H1 (cell line): ENCODE results near the gene GP5. TPM values are rescaled to one million over a fixed set of nuclear protein-coding genes. Genes with fewer than 3 reads are reported as not detected.

ENCODE experiments used
- CTCF ChIA-PET: fragments of 300-600 bp; sonication (Branson Sonifier 250); formaldehyde crosslinking; loops from one replicate; lab custom pipeline; 2021; ENCODE audit not compliant: partially characterized antibody; lab: Charles Lee
- POLR2A ChIA-PET: fragments of 300-600 bp; sonication (Branson Sonifier 250); formaldehyde crosslinking; loops from one replicate; lab custom pipeline; 2021; ENCODE audit warnings: inconsistent platforms; ENCODE audit not compliant: partially characterized antibody; lab: Charles Lee
- DNase-seq, 2 experiments: peaks; one replicate each; pipeline versions ENCODE4 v3.0.0 to v3.0.0-alpha.2; 2010 to 2022; ENCODE audit warnings: low spot score in 2 of 2, low read depth in 1 of 2, mixed read lengths in 1 of 2
- FAIRE-seq: peaks from 2 replicates; lab custom pipeline; 2011; peaks lifted over from hg19 to GRCh38; lab: Jason Lieb, UNC
- H2AFZ ChIP-seq: 2 replicates; pipeline ENCODE4 v1.8.1; 2012; ENCODE audit warnings: low read length, inconsistent platforms
- H2AK5ac ChIP-seq: 2 replicates; pipeline ENCODE4 v1.6.1; 2013; ENCODE audit warnings: low read depth, low read length
- H2BK120ac ChIP-seq: replicated peaks from 2 replicates; pipeline ENCODE3; 2013; ENCODE audit warnings: low read depth, low read length, inconsistent platforms
- H2BK12ac ChIP-seq: 2 replicates; pipeline ENCODE4 v1.6.1; 2013; ENCODE audit warnings: low read depth, low read length
- H2BK15ac ChIP-seq: 2 replicates; pipeline ENCODE4 v1.6.1; 2013; ENCODE audit warnings: low read length
- H2BK20ac ChIP-seq: 2 replicates; pipeline ENCODE4 v1.6.1; 2013; ENCODE audit warnings: low read length
- H2BK5ac ChIP-seq: 2 replicates; pipeline ENCODE4 v1.6.1; 2013; ENCODE audit warnings: low read depth, low read length
- H3K14ac ChIP-seq: 2 replicates; pipeline ENCODE4 v1.6.1; 2013; ENCODE audit warnings: inconsistent platforms; ENCODE audit not compliant: insufficient read length
- H3K18ac ChIP-seq: 2 replicates; pipeline ENCODE4 v1.6.1; 2013; ENCODE audit warnings: low read length; ENCODE audit errors: extremely low read depth
- H3K23ac ChIP-seq: 2 replicates; pipeline ENCODE4 v1.6.1; 2013; ENCODE audit warnings: inconsistent platforms; ENCODE audit not compliant: insufficient read length
- H3K23me2 ChIP-seq: 2 replicates; pipeline ENCODE4 v1.6.1; 2013; ENCODE audit warnings: low read depth, low read length
- H3K27ac ChIP-seq: 2 replicates; pipeline ENCODE4 v1.6.1; 2011; ENCODE audit warnings: low read depth, low read length, inconsistent platforms
- H3K27me3 ChIP-seq, 4 experiments: replicated peaks in 1 of 4; 1 replicate in 1 of 4; 2 replicates in 3 of 4; pipeline versions ENCODE4 v1.6.1 to v1.8.1; 2011 to 2013; ENCODE audit warnings: low read length in 3 of 4, mild to moderate bottlenecking in 3 of 4, inconsistent platforms in 2 of 4, mixed read lengths in 2 of 4, moderate library complexity in 1 of 4; ENCODE audit not compliant: control insufficient read depth in 3 of 4, insufficient read depth in 3 of 4; ENCODE audit errors: extremely low read depth in 1 of 4
- H3K36me3 ChIP-seq, 4 experiments: 2 replicates each; pipeline versions ENCODE4 v1.6.1 to v1.8.1; 2011 to 2013; ENCODE audit warnings: mild to moderate bottlenecking in 4 of 4, low read length in 3 of 4, moderate library complexity in 2 of 4, control low read depth in 1 of 4, inconsistent platforms in 1 of 4; ENCODE audit not compliant: insufficient read depth in 4 of 4, control insufficient read depth in 2 of 4
- H3K4ac ChIP-seq: replicated peaks from 2 replicates; pipeline ENCODE3; 2013; ENCODE audit warnings: low read length, low read depth, mixed read lengths, inconsistent platforms; ENCODE audit not compliant: insufficient read length
- H3K4me1 ChIP-seq, 4 experiments: replicated peaks in 1 of 4; 1 replicate in 1 of 4; 2 replicates in 3 of 4; pipeline versions ENCODE4 v1.6.1 to v1.8.1; 2011 to 2013; ENCODE audit warnings: low read length in 3 of 4, inconsistent platforms in 2 of 4, mixed read lengths in 1 of 4; ENCODE audit not compliant: insufficient read depth in 4 of 4, control insufficient read depth in 3 of 4
- H3K4me2 ChIP-seq, 2 experiments: 2 replicates each; pipeline versions ENCODE4 v1.6.1 to v1.8.1; 2011 to 2013; ENCODE audit warnings: low read depth in 2 of 2, low read length in 2 of 2, control low read depth in 1 of 2, inconsistent platforms in 1 of 2, mild to moderate bottlenecking in 1 of 2; ENCODE audit not compliant: insufficient read depth in 1 of 2
- H3K4me3 ChIP-seq, 4 experiments: fragments of 200-600, 300-600 bp in 1 of 4; sonication (generic), shearing (Covaris generic), sonication (Bioruptor Twin) in 1 of 4; 2 replicates each; pipeline versions ENCODE4 v1.5.1 to v1.8.1; 2011 to 2016; ENCODE audit warnings: low read length in 4 of 4, low read depth in 3 of 4, control low read depth in 2 of 4, inconsistent platforms in 2 of 4, mild to moderate bottlenecking in 2 of 4, mixed read lengths in 1 of 4, moderate library complexity in 1 of 4; ENCODE audit not compliant: insufficient read depth in 2 of 4; ENCODE audit errors: extremely low read depth in 1 of 4
- H3K56ac ChIP-seq: replicated peaks from 2 replicates; pipeline ENCODE3; 2013; ENCODE audit warnings: low read depth, mild to moderate bottlenecking, mixed read lengths, low read length, inconsistent platforms; ENCODE audit not compliant: insufficient read length
- H3K79me1 ChIP-seq: 2 replicates; pipeline ENCODE4 v1.6.1; 2013; ENCODE audit warnings: low read depth, low read length, control low read depth
- H3K79me2 ChIP-seq, 2 experiments: 2 replicates each; pipeline versions ENCODE4 v1.6.1 to v1.8.1; 2012 to 2013; ENCODE audit warnings: low read length in 2 of 2, mild to moderate bottlenecking in 2 of 2, inconsistent platforms in 1 of 2; ENCODE audit not compliant: insufficient read depth in 2 of 2, control insufficient read depth in 1 of 2
- H3K9ac ChIP-seq, 4 experiments: replicated peaks in 1 of 4; 1 replicate in 1 of 4; 2 replicates in 3 of 4; pipeline versions ENCODE4 v1.6.1 to v1.8.1; 2011 to 2013; ENCODE audit warnings: low read depth in 3 of 4, low read length in 3 of 4, control low read depth in 2 of 4, mild to moderate bottlenecking in 2 of 4, moderate library complexity in 2 of 4, inconsistent platforms in 1 of 4; ENCODE audit errors: extremely low read depth in 1 of 4
- H3K9me3 ChIP-seq, 2 experiments: 2 replicates each; pipeline versions ENCODE4 v1.6.1 to v1.8.1; 2012 to 2013; ENCODE audit warnings: mild to moderate bottlenecking in 2 of 2, moderate library complexity in 2 of 2, control low read depth in 1 of 2, inconsistent platforms in 1 of 2, low read depth in 1 of 2, low read length in 1 of 2, mixed read lengths in 1 of 2; ENCODE audit not compliant: insufficient read depth in 2 of 2
- H4K20me1 ChIP-seq, 2 experiments: replicated peaks in 1 of 2; 2 replicates each; pipeline versions ENCODE3 to v1.8.1; 2011 to 2013; ENCODE audit warnings: inconsistent platforms in 2 of 2, low read length in 2 of 2, mild to moderate bottlenecking in 1 of 2; ENCODE audit not compliant: insufficient read depth in 2 of 2, control insufficient read depth in 1 of 2
- H4K5ac ChIP-seq: 2 replicates; pipeline ENCODE4 v1.6.1; 2013; ENCODE audit warnings: low read length, low read depth, mixed read lengths, inconsistent platforms; ENCODE audit not compliant: insufficient read length
- H4K8ac ChIP-seq: 2 replicates; pipeline ENCODE4 v1.8.0; 2013; ENCODE audit warnings: mild to moderate bottlenecking, moderate library complexity, low read length, inconsistent platforms; ENCODE audit not compliant: insufficient read depth; ENCODE audit errors: extremely low read depth
- H4K91ac ChIP-seq: replicated peaks from 2 replicates; pipeline ENCODE3; 2013; ENCODE audit warnings: low read length, mixed read lengths, inconsistent platforms; ENCODE audit not compliant: insufficient read length
- ASH2L ChIP-seq: fragments of 200-600, 300-600 bp; sonication (generic); IDR thresholded peaks from one replicate; pipeline ENCODE4 v1.7.1; 2017; ENCODE audit warnings: low read length
- CBX8 ChIP-seq: fragments of 300-800, 300-1000 bp; sonication (generic); IDR thresholded peaks from 2 replicates; pipeline ENCODE4 v1.7.1; 2016; ENCODE audit warnings: low read depth, low read length, borderline replicate concordance
- CHD1 ChIP-seq: IDR thresholded peaks from 2 replicates; pipeline ENCODE4 v1.6.1; 2012; ENCODE audit warnings: low read depth, low read length, improper control_type of control experiment
- JUND ChIP-seq: IDR thresholded peaks from 2 replicates; pipeline ENCODE4 v1.6.1; 2011; ENCODE audit warnings: mild to moderate bottlenecking, improper control_type of control experiment, low read length
- NRF1 ChIP-seq: IDR thresholded peaks from 2 replicates; pipeline ENCODE4 v1.6.1; 2011; ENCODE audit warnings: mild to moderate bottlenecking, low read depth, low read length, improper control_type of control experiment
- PHF8 ChIP-seq: fragments of 200-600 bp; sonication (generic); conservative IDR thresholded peaks from 2 replicates; pipeline ENCODE4 v1.7.1; 2012; ENCODE audit warnings: low read depth, mild to moderate bottlenecking, inconsistent platforms, low read length, moderate library complexity
- RAD21 ChIP-seq, 2 experiments: IDR thresholded peaks in 1 of 2; conservative IDR thresholded peaks in 1 of 2; 2 replicates each; pipeline ENCODE4 v1.6.1; 2011; ENCODE audit warnings: low read depth in 2 of 2, low read length in 2 of 2, improper control_type of control experiment in 1 of 2, inconsistent platforms in 1 of 2, mild to moderate bottlenecking in 1 of 2, moderate library complexity in 1 of 2
- SAP30 ChIP-seq: fragments of 300-600 bp; sonication (generic); IDR thresholded peaks from 2 replicates; pipeline ENCODE4 v1.7.1; 2012; ENCODE audit warnings: low read length, moderate library complexity, mild to moderate bottlenecking, inconsistent platforms; ENCODE audit not compliant: insufficient read depth, insufficient replicate concordance
- SIX5 ChIP-seq: IDR thresholded peaks from 2 replicates; pipeline ENCODE4 v1.6.1; 2011; ENCODE audit warnings: mild to moderate bottlenecking, low read depth, low read length
- SRF ChIP-seq: IDR thresholded peaks from 2 replicates; pipeline ENCODE4 v1.6.1; 2011; ENCODE audit warnings: mild to moderate bottlenecking, low read depth, low read length, moderate library complexity
- TAF1 ChIP-seq: IDR thresholded peaks from 2 replicates; pipeline ENCODE4 v1.6.1; 2011; ENCODE audit warnings: mild to moderate bottlenecking, low read depth, low read length
- WGBS, 2 experiments: shearing (Covaris generic) in 1 of 2; methylation state at CpG; one replicate each; pipeline versions ENCODE4 v1.1.6 to v1.1.7; 2013 to 2015; ENCODE audit warnings: low lambda C conversion rate in 2 of 2, mixed read lengths in 2 of 2, inconsistent platforms in 1 of 2, low coverage in 1 of 2, missing lambda C conversion rate in 1 of 2; ENCODE audit not compliant: insufficient replicate concordance in 2 of 2, insufficient coverage in 1 of 2, insufficient read length in 1 of 2; ENCODE audit errors: extremely low coverage in 1 of 2, missing lambda C conversion rate in 1 of 2; 5-methylcytosine and 5-hydroxymethylcytosine counted together
- polyA plus RNA-seq, 7 experiments: library from polyadenylated mRNA; depleted of rRNA in 3 of 7; stranded (reverse) in 5 of 7; unstranded in 2 of 7; fragments of >200 nt in 5 of 7; fragments of 200-250 nt in 2 of 7; gene quantifications; 1 replicate in 5 of 7; 2 replicates in 1 of 7; 4 replicates in 1 of 7; pipeline versions ENCODE4 v1.2.1 to v1.2.3, GENCODE V29; 2011 to 2013; ENCODE audit warnings: missing spikeins in 2 of 7, mixed read lengths in 2 of 7
- total RNA-seq: library from RNA; stranded (reverse); fragmentation: NEBNext Ultra II Directional; extraction: Animal tissue kit (Norgen Biotek cat#: 25700); gene quantifications from 2 replicates; pipeline ENCODE4 v1.2.1, GENCODE V29; 2021
- TF ChIP-seq, protein P1 (sequence below): IDR thresholded peaks from 2 replicates; pipeline ENCODE4 v1.6.1; 2012; ENCODE audit warnings: inconsistent platforms

The GP5 gene
- total and polyA plus RNA-seq, 2 of the 8 experiments (the other 6 are each of a cell fraction or from before 2014, with no cell fraction given) = 0.13 to 0.14 TPM

DNA sequence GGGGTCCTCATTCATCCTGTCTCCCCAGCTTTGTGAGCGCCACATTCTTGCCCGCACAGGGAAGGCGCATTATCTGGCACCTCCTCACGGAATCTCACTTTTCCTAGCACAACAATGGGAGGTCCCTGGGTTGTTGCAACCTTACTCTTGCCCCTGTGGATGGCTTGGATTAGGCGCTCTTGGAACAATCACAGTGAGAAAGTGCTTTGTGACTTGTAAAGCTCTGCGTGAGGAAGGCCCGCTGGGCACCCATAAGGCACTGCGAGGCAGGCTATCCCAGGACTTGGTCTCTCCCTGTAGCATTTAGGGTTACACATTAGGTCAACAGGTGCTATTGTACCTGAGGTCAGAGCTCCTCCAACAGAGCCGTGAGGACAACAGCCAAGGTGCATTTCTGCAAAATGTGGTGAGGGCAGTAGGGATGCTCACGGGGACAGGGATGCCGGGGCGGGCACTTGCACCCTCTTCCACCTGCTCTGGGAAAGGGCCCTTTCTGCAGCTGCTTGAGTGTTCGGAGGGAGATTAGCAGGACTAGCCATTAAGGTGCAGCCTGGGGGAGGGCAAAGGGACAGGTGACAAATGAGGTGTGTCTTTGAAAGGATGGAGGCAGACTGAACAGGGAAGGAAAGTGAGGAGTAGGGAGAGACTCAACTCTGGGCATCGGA is 15.7 kb downstream of the GP5 start:
- 88% methylated on average over 14 of the region's 14 CpGs; no CpG with 5 or more reads in 1 of the 2 experiments for WGBS, 2 experiments
- no peaks in the 10 kb centered on the region for H3K23me2 ChIP-seq
- no peak overlapping the region for H2AFZ ChIP-seq
- H3K18ac ChIP-seq = no peak overlapping the region; the same call in 1 of the 2 replicates
- ChIA-PET POLR2A (interaction anchor here (0.9 to 2.0 kb wide), 3 partner anchors 12 to 18 kb away, joined by 3 to 8 read pairs (median 6); partner anchors contain the start of gene LRRC15), CTCF (interaction anchor here (0.6 to 1.8 kb wide), 8 partner anchors 11 to 580 kb away, joined by 3 to 6 read pairs (median 4); no protein-coding TSS in a partner anchor)
- no peak overlapping the region; the same call in 1 of the 2 replicates for H2BK20ac ChIP-seq
- H3K79me1 ChIP-seq = no peaks in the 10 kb centered on the region
- DNase-seq (peak in 1 of 2 experiments; percentile 43), FAIRE-seq (no peak)
- H2BK12ac ChIP-seq = peak overlapping the region; percentile 34; the same call in 1 of the 2 replicates
- H3K4ac ChIP-seq = no peak overlapping the region
- no peak overlapping the region for H4K5ac ChIP-seq
- H3K27ac ChIP-seq = no peak overlapping the region
- no peak overlapping the region for H3K23ac ChIP-seq
- H3K4me1 ChIP-seq = peaks cover 0 to 10% (median 6%) of the 10 kb centered on the region in 4 experiments; a peak in 6 of 7 replicates
- no peaks in the 10 kb centered on the region for H3K36me3 ChIP-seq
- H2BK120ac ChIP-seq = no peak overlapping the region
- H3K9ac ChIP-seq = no peak overlapping the region
- H4K91ac ChIP-seq = no peak overlapping the region
- H3K27me3 ChIP-seq = no peaks in the 10 kb centered on the region; a peak in 1 of 7 replicates
- no peak overlapping the region for H4K8ac ChIP-seq
- no peak overlapping the region for H2BK5ac ChIP-seq
- no peak overlapping the region for H3K4me2 ChIP-seq
- H2AK5ac ChIP-seq = no peak overlapping the region
- no peaks in the 10 kb centered on the region for H3K9me3 ChIP-seq
- no peak overlapping the region for H3K14ac ChIP-seq
- no peaks in the 10 kb centered on the region for H4K20me1 ChIP-seq
- no peak overlapping the region for H3K56ac ChIP-seq
- no peak overlapping the region for H3K4me3 ChIP-seq
- H2BK15ac ChIP-seq = no peak overlapping the region; the same call in 1 of the 2 replicates
- no peaks in the 10 kb centered on the region for H3K79me2 ChIP-seq
- TF ChIP-seq SIX5 (no peak), TAF1 (no peak), ASH2L (no peak), RAD21 (IDR thresholded peaks at IDR 0.05 in 1 of 2, conservative IDR thresholded peaks at IDR 0.05 in 1 of 2; ENCODE audit: low read depth in 2 of 2, low read length in 2 of 2) (no peak), NRF1 (no peak), PHF8 (no peak), SAP30 (no peak), CBX8 (no peak), JUND (no peak), SRF (no peak), CHD1 (no peak)
- TF ChIP-seq, protein P1, sequence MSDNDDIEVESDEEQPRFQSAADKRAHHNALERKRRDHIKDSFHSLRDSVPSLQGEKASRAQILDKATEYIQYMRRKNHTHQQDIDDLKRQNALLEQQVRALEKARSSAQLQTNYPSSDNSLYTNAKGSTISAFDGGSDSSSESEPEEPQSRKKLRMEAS = no peak
